ENCODE results near the gene TRAF2.

TRAF2 gene

GRCh38 chr9:136975644-136976043 is 89.3 kb downstream of the TRAF2 start:
- no peak for TF ChIP-seq CTCF (IDR thresholded peaks at IDR 0.05; ENCODE audit: insufficient read depth, low read length, missing control alignments)
- ChIA-PET CTCF (interaction anchor here (0.7 to 2.3 kb wide), 7 partner anchors 9 to 60 kb away, joined by 3 to 9 read pairs (median 4); no protein-coding TSS in a partner anchor), POLR2A (no interaction called here)
- no peak overlapping the region for H3K4me3 ChIP-seq (ENCODE audit: low read depth, low read length)
- no peak for DNase-seq (ENCODE audit: low read depth, low spot score)

Measured in AG04449 (cell line).